Stomach (tissue), 9 donors: ENCODE data around the gene SPRY1. TPM values are rescaled to one million over a fixed set of nuclear protein-coding genes. Genes with fewer than 3 reads are reported as not detected.

Source experiments
- DNase-seq, 2 donors: peaks; one replicate each; pipeline versions ENCODE4 v3.0.0 to v3.0.0-alpha.2; 2013 to 2019
- H3K27ac ChIP-seq, 5 donors: fragments of 200-600 bp in 4 of 5; sonication (generic) in 4 of 5; one replicate each; pipeline ENCODE4 v1.5.1; 2013 to 2019; ENCODE audit warnings: mild to moderate bottlenecking in 1 of 5, moderate library complexity in 1 of 5
- H3K27me3 ChIP-seq, 3 donors: fragments of 200-600 bp; sonication (generic); one replicate each; pipeline ENCODE4 v1.5.1; 2017 to 2019; ENCODE audit warnings: mixed run types in 1 of 3
- H3K36me3 ChIP-seq, 4 donors: fragments of 200-600 bp; sonication (generic); 1 replicate in 3 of 4; 2 replicates in 1 of 4; pipeline ENCODE4 v1.5.1; 2016 to 2019
- H3K4me1 ChIP-seq, 4 donors: fragments of 200-600 bp; sonication (generic); one replicate each; pipeline ENCODE4 v1.5.1; 2016 to 2019
- H3K4me3 ChIP-seq, 4 donors: fragments of 200-600 bp; sonication (generic) in 3 of 4; one replicate each; pipeline ENCODE4 v1.5.1; 2016 to 2019; ENCODE audit warnings: mild to moderate bottlenecking in 1 of 4
- H3K9me3 ChIP-seq, 4 donors: fragments of 200-600 bp; sonication (generic); one replicate each; pipeline ENCODE4 v1.5.1; 2016 to 2019
- CTCF ChIP-seq, 7 experiments: fragments of 450-650 bp in 4 of 7; fragments of 200-600 bp in 3 of 7; sonication (generic) in 3 of 7; IDR thresholded peaks; one replicate each; pipeline ENCODE4 v1.5.1; 2016 to 2019; ENCODE audit warnings: antibody characterized with exemption in 7 of 7, control low read depth in 2 of 7, mild to moderate bottlenecking in 1 of 7
- EP300 ChIP-seq: sonication (generic); formaldehyde crosslinking; IDR thresholded peaks from one replicate; pipeline ENCODE4 v1.6.1; 2017; ENCODE audit warnings: antibody characterized with exemption
- POLR2A ChIP-seq, 4 donors: fragments of 450-650 bp; IDR thresholded peaks; one replicate each; pipeline ENCODE4 v1.6.1; 2016; ENCODE audit warnings: antibody characterized with exemption in 4 of 4, control low read depth in 2 of 4, mild to moderate bottlenecking in 1 of 4, moderate library complexity in 1 of 4
- POLR2AphosphoS5 ChIP-seq, 3 donors: sonication (generic); formaldehyde crosslinking; IDR thresholded peaks; one replicate each; pipeline ENCODE4 v1.6.1; 2016; ENCODE audit warnings: antibody characterized with exemption in 3 of 3
- WGBS, 5 donors: extraction: QIAGEN DNeasy Blood & Tissue Kit in 3 of 5; methylation state at CpG; one replicate each; pipeline versions ENCODE4 v1.1.5 to v1.1.7; 2013 to 2018; 5-methylcytosine and 5-hydroxymethylcytosine counted together
- intact Hi-C: fragments of 100-400 bp; cut with DNase I; formaldehyde crosslinking; loops from one replicate; pipeline ENCODE4 v1.15.1; 2023; ENCODE audit warnings: low total_unique reads
- polyA plus RNA-seq, 3 donors: library from polyadenylated mRNA; stranded (reverse); fragments of 200-250 nt; gene quantifications; one replicate each; pipeline ENCODE4 v1.2.3, GENCODE V29; 2013
- total RNA-seq, 5 donors: library from RNA; depleted of rRNA; stranded (reverse); fragments of >200 nt; gene quantifications; one replicate each; pipeline versions ENCODE4 v1.1.0 to v1.2.3, GENCODE V29; 2014 to 2016
- donor health status: healthy with polysubstance abuse.
- donor health status: Bipolar disorder and iron deficiency.
- donor health status: healthy.

SPRY1 gene
- total and polyA plus RNA-seq, 8 donors: 15.7 to 85.2 (median 49.3) TPM

DNA sequence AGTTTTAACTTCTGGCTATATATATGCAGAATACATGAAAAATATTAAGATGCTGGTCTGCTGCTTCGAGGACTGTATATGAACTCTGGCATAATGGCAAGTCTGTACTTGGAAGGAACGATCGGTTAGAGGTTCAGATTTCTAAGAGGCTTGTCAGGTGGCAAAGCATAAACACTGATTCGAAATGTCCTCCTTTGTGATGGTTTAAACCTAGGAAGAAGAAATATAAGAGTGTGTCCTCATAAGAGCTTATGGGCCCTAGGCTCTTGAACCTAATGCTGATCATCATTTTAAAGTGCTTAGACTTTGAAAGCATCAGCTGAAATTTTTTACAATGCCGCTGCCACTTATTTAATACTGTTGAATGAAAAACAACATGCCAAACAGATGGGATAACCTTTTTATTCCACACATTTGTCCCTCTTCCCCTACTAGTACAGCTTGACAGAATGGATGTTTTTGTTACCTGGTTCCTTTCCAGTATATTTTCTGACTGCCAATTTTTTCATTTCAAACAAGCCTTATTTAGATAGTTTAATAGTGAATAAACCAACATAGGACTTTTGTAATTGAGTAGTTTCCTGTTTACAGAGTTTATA lies 8.8 kb downstream of the SPRY1 start:
- Histone ChIP-seq H3K4me3 (peak overlapping the region in 1 of 4 donors; percentile 73), H3K36me3 (peaks cover 5 to 27% (median 17%) of the 10 kb centered on the region in 4 donors), H3K27me3 (no peaks in the 10 kb centered on the region), H3K9me3 (no peaks in the 10 kb centered on the region), H3K27ac (peak overlapping the region in 4 of 5 donors; percentile 30 to 67 (median 50)), H3K4me1 (peaks cover 3 to 95% (median 48%) of the 10 kb centered on the region in 4 donors)
- intact Hi-C loops: no loop called here
- no peak for DNase-seq
- WGBS, 5 donors: 32 to 51% (median 47%) methylated on average over 5 of the region's 5 CpGs
- TF ChIP-seq POLR2A (IDR thresholded peaks at IDR 0.05) (no peak), EP300 (no peak)

GRCh38 chr4:123406872-123407271 lies 10.3 kb downstream of the SPRY1 start:
- TF ChIP-seq EP300 (no peak), POLR2AphosphoS5 (IDR thresholded peaks at IDR 0.05) (no peak), POLR2A (IDR thresholded peaks at IDR 0.05) (no peak), CTCF (IDR thresholded peaks at IDR 0.05) (no peak)
- H3K27ac ChIP-seq: peak overlapping the region in 2 of 5 donors; percentile 17 to 67
- intact Hi-C loops: no loop called here

GRCh38 chr4:123408471-123409084 lies 12.0 kb downstream of the SPRY1 start:
- Histone ChIP-seq H3K36me3 (peaks cover 0 to 4% (median 0%) of the 10 kb centered on the region in 4 donors), H3K4me3 (no peak overlapping the region), H3K27ac (peak overlapping the region in 3 of 5 donors; percentile 24 to 49 (median 43)), H3K27me3 (no peaks in the 10 kb centered on the region), H3K4me1 (peaks cover 3 to 84% (median 33%) of the 10 kb centered on the region in 4 donors), H3K9me3 (no peaks in the 10 kb centered on the region)
- intact Hi-C loops: no loop called here
- DNase-seq: no peak
- 84 to 91% (median 89%) methylated on average over 5 of the region's 5 CpGs for WGBS, 5 donors
- no peak for TF ChIP-seq POLR2AphosphoS5 (IDR thresholded peaks at IDR 0.05)
- no peak for TF ChIP-seq CTCF (IDR thresholded peaks at IDR 0.05)
- TF ChIP-seq POLR2A (IDR thresholded peaks at IDR 0.05): no peak
- no peak for TF ChIP-seq EP300

More at GRCh38 chr4:123406872-123407271, 10.3 kb downstream of the SPRY1 start:
- no peaks in the 10 kb centered on the region for H3K27me3 ChIP-seq
- no peak for DNase-seq
- no peak overlapping the region for H3K4me3 ChIP-seq
- H3K9me3 ChIP-seq: no peaks in the 10 kb centered on the region
- H3K4me1 ChIP-seq: peaks cover 3 to 86% (median 37%) of the 10 kb centered on the region in 4 donors
- peaks cover 5 to 21% (median 14%) of the 10 kb centered on the region in 4 donors for H3K36me3 ChIP-seq
- WGBS, 5 donors: 67 to 88% (median 79%) methylated on average over 4 of the region's 4 CpGs

- Histone ChIP-seq H3K27me3 (no peaks in the 10 kb centered on the region), H3K4me3 (no peak overlapping the region), H3K9me3 (no peaks in the 10 kb centered on the region), H3K36me3 (no peaks in the 10 kb centered on the region), H3K27ac (peak overlapping the region in 2 of 5 donors; percentile 24 to 49), H3K4me1 (peaks cover 3 to 80% (median 32%) of the 10 kb centered on the region in 4 donors)
- intact Hi-C loops: no loop called here
- WGBS, 5 donors: 79 to 91% (median 88%) methylated on average over 2 of the region's 2 CpGs
- no peak for DNase-seq
- TF ChIP-seq POLR2A (IDR thresholded peaks at IDR 0.05): no peak
- TF ChIP-seq EP300: no peak
- TF ChIP-seq POLR2AphosphoS5 (IDR thresholded peaks at IDR 0.05): no peak
- TF ChIP-seq CTCF (IDR thresholded peaks at IDR 0.05): no peak
Observed at GRCh38 chr4:123409334-123409733, 12.7 kb downstream of the SPRY1 start.

GRCh38 chr4:123411514-123411913 lies 14.9 kb downstream of the SPRY1 start:
- no peak for DNase-seq
- H3K27me3 ChIP-seq: no peaks in the 10 kb centered on the region
- intact Hi-C loops: no loop called here
- no peaks in the 10 kb centered on the region for H3K9me3 ChIP-seq
- peaks cover 0 to 58% (median 24%) of the 10 kb centered on the region in 4 donors for H3K4me1 ChIP-seq
- 85 to 91% (median 89%) methylated on average over 5 of the region's 5 CpGs for whole genome bisulfite sequencing, 5 donors
- no peak overlapping the region for H3K4me3 ChIP-seq
- peak overlapping the region in 3 of 5 donors; percentile 30 to 55 (median 48) for H3K27ac ChIP-seq
- TF ChIP-seq EP300: no peak
- TF ChIP-seq POLR2AphosphoS5 (IDR thresholded peaks at IDR 0.05): no peak
- TF ChIP-seq POLR2A (IDR thresholded peaks at IDR 0.05): no peak
- TF ChIP-seq CTCF (IDR thresholded peaks at IDR 0.05): no peak
- no peaks in the 10 kb centered on the region for H3K36me3 ChIP-seq
